ENCODE measurements around the gene ALG3. TPM values are rescaled to one million over a fixed set of nuclear protein-coding genes. Genes with fewer than 3 reads are reported as not detected.
A peak's percentile ranks its signal among the peaks of the same experiment; 100 is the strongest.

Gene ALG3
- total RNA-seq, 1 donor from 2014 or later: 33.3 TPM

- DNase-seq (ENCODE audit: low spot score): no peak
Measured at GRCh38 chr3:184235381-184236032, 13.3 kb downstream of the ALG3 start.

GRCh38 chr3:184234671-184235380 is 13.9 kb downstream of the ALG3 start:
- no peak overlapping the region for H3K27ac Mint-ChIP-seq (ENCODE audit: unreplicated experiment)
- DNase-seq (ENCODE audit: low spot score): no peak
- peaks cover 3% of the 10 kb centered on the region for H3K36me3 Mint-ChIP-seq (ENCODE audit: low read depth)
- H3K4me1 Mint-ChIP-seq (ENCODE audit: low read depth): peaks cover 7% of the 10 kb centered on the region
- TF ChIP-seq CTCF (IDR thresholded peaks at IDR 0.05): no peak
- peaks cover 24% of the 10 kb centered on the region for H3K27me3 Mint-ChIP-seq (ENCODE audit: low read depth)
- no peaks in the 10 kb centered on the region for H3K9me3 Mint-ChIP-seq (ENCODE audit: low read depth)
- no peak overlapping the region for H3K4me3 Mint-ChIP-seq (ENCODE audit: unreplicated experiment)

More at GRCh38 chr3:184235381-184236032, 13.3 kb downstream of the ALG3 start:
- peaks cover 24% of the 10 kb centered on the region for H3K27me3 Mint-ChIP-seq (ENCODE audit: low read depth)
- H3K9me3 Mint-ChIP-seq (ENCODE audit: low read depth): no peaks in the 10 kb centered on the region
- TF ChIP-seq CTCF (IDR thresholded peaks at IDR 0.05): no peak
- peaks cover 7% of the 10 kb centered on the region for H3K4me1 Mint-ChIP-seq (ENCODE audit: low read depth)
- peaks cover 3% of the 10 kb centered on the region for H3K36me3 Mint-ChIP-seq (ENCODE audit: low read depth)
- no peak overlapping the region for H3K4me3 Mint-ChIP-seq (ENCODE audit: unreplicated experiment)
- no peak overlapping the region for H3K27ac Mint-ChIP-seq (ENCODE audit: unreplicated experiment)

GRCh38 chr3:184234224-184234623 is 14.5 kb downstream of the ALG3 start:
- no peak for DNase-seq (ENCODE audit: low spot score)
- peak; percentile 12 for TF ChIP-seq CTCF (IDR thresholded peaks at IDR 0.05)
- H3K9me3 Mint-ChIP-seq (ENCODE audit: low read depth): no peaks in the 10 kb centered on the region
- H3K36me3 Mint-ChIP-seq (ENCODE audit: low read depth): peaks cover 3% of the 10 kb centered on the region
- peaks cover 24% of the 10 kb centered on the region for H3K27me3 Mint-ChIP-seq (ENCODE audit: low read depth)
- H3K4me3 Mint-ChIP-seq (ENCODE audit: unreplicated experiment): no peak overlapping the region
- H3K27ac Mint-ChIP-seq (ENCODE audit: unreplicated experiment): no peak overlapping the region
- H3K4me1 Mint-ChIP-seq (ENCODE audit: low read depth): peaks cover 7% of the 10 kb centered on the region

- no peak for TF ChIP-seq CTCF (IDR thresholded peaks at IDR 0.05)
- H3K27ac Mint-ChIP-seq (ENCODE audit: unreplicated experiment): no peak overlapping the region
- DNase-seq (ENCODE audit: low spot score): no peak
- no peaks in the 10 kb centered on the region for H3K9me3 Mint-ChIP-seq (ENCODE audit: low read depth)
- peaks cover 30% of the 10 kb centered on the region for H3K27me3 Mint-ChIP-seq (ENCODE audit: low read depth)
- H3K4me1 Mint-ChIP-seq (ENCODE audit: low read depth): peaks cover 12% of the 10 kb centered on the region
- H3K36me3 Mint-ChIP-seq (ENCODE audit: low read depth): peaks cover 3% of the 10 kb centered on the region
- H3K4me3 Mint-ChIP-seq (ENCODE audit: unreplicated experiment): no peak overlapping the region
Measured at GRCh38 chr3:184233127-184233843, 15.5 kb downstream of the ALG3 start.

GRCh38 chr3:184231671-184232070 is 17.1 kb downstream of the ALG3 start:
- Mint-ChIP-seq H3K4me3 (ENCODE audit: unreplicated experiment) (peak overlapping the region; percentile 63), H3K27ac (ENCODE audit: unreplicated experiment) (no peak overlapping the region), H3K27me3 (ENCODE audit: low read depth) (peaks cover 34% of the 10 kb centered on the region), H3K4me1 (ENCODE audit: low read depth) (peaks cover 12% of the 10 kb centered on the region), H3K9me3 (ENCODE audit: low read depth) (no peaks in the 10 kb centered on the region), H3K36me3 (ENCODE audit: low read depth) (peaks cover 3% of the 10 kb centered on the region)
- no peak for TF ChIP-seq CTCF (IDR thresholded peaks at IDR 0.05)
- DNase-seq (ENCODE audit: low spot score): no peak
